Measurements from ENCODE around the gene RAVER2. TPM values are rescaled to one million over a fixed set of nuclear protein-coding genes. Genes with fewer than 3 reads are reported as not detected.

The RAVER2 gene
- total RNA-seq, 1 experiment from 2014 or later: 13.3 TPM

GRCh38 chr1:64850846-64851245 lies 106.0 kb downstream of the RAVER2 start:
- TF ChIP-seq CTCF (conservative IDR thresholded peaks at IDR 0.05): no peak
- Mint-ChIP-seq H3K9me3 (no peaks in the 10 kb centered on the region), H3K4me1 (no peaks in the 10 kb centered on the region), H3K36me3 (ENCODE audit: insufficient read depth in 1 of 3, low read depth in 3 of 3) (peaks cover 8 to 17% (median 14%) of the 10 kb centered on the region in 3 experiments; a peak in 5 of 7 replicates), H3K4me3 (no peak overlapping the region), H3K27me3 (ENCODE audit: low read depth) (no peaks in the 10 kb centered on the region), H3K27ac (no peak overlapping the region; a peak in 1 of 7 replicates)
- Histone ChIP-seq H2BK15ac (ENCODE audit: low read depth, low read length) (no peak overlapping the region), H2BK5ac (ENCODE audit: insufficient read length, low read length) (no peak overlapping the region), H3K9me3 (ENCODE audit: control insufficient read depth, low read depth, low read length) (no peaks in the 10 kb centered on the region), H3K23me2 (ENCODE audit: insufficient read length, low read depth, low read length, poor library complexity, severe bottlenecking) (no peaks in the 10 kb centered on the region), H3K79me1 (ENCODE audit: insufficient read depth, low read depth, low read length, poor library complexity, severe bottlenecking) (no peaks in the 10 kb centered on the region), H3K27me3 (ENCODE audit: insufficient read depth, low read length) (no peaks in the 10 kb centered on the region), H3K4ac (ENCODE audit: low read depth, low read length) (no peak overlapping the region), H3K27ac (ENCODE audit: insufficient read length, low read depth, low read length) (no peak overlapping the region), H3K9ac (ENCODE audit: extremely low read depth, insufficient read length, low read length) (no peak overlapping the region), H3K18ac (ENCODE audit: insufficient read length, low read depth, low read length) (no peak overlapping the region), H3T11ph (ENCODE audit: low read length) (no peak overlapping the region), H3K14ac (ENCODE audit: insufficient read depth, low read length) (no peak overlapping the region), H2BK20ac (ENCODE audit: low read depth, low read length, poor library complexity, severe bottlenecking) (no peak overlapping the region), H4K91ac (ENCODE audit: insufficient read length, low read depth, low read length) (no peak overlapping the region), H2AK5ac (ENCODE audit: insufficient read length, low read length) (no peak overlapping the region), H3K23ac (ENCODE audit: insufficient read length, low read depth, low read length) (no peak overlapping the region), H2BK12ac (ENCODE audit: insufficient read length, low read depth, low read length) (no peak overlapping the region), H4K5ac (ENCODE audit: insufficient read length, low read depth, low read length) (no peak overlapping the region), H3K4me1 (ENCODE audit: insufficient read depth, low read length) (no peaks in the 10 kb centered on the region), H4K8ac (replicated peaks; ENCODE audit: insufficient read length, low read depth, low read length) (no peak overlapping the region), H3K56ac (ENCODE audit: insufficient read length, low read depth, low read length) (no peak overlapping the region), H2BK120ac (ENCODE audit: low read depth, low read length, poor library complexity, severe bottlenecking) (no peak overlapping the region), H2AFZ (ENCODE audit: low read length) (no peak overlapping the region), H4K20me1 (ENCODE audit: control insufficient read depth, insufficient read depth, insufficient read length) (no peaks in the 10 kb centered on the region), H3K79me2 (ENCODE audit: insufficient read depth, low read length) (no peaks in the 10 kb centered on the region), H3K4me2 (ENCODE audit: insufficient read depth, insufficient read length, low read length) (no peak overlapping the region)
- no CpG with 5 or more reads among the region's 10 CpGs for WGBS (ENCODE audit: extremely low coverage, insufficient read length, low lambda C conversion rate)
- no peak for DNase-seq

Measured in H9 (cell line).